ENCODE data around the gene NBPF11.
"Not testable (repeated sequence)": the region's sequence is repeated elsewhere in the genome, so short reads cannot be mapped to it uniquely, and the experiment has no call there.

The NBPF11 gene, protein sequence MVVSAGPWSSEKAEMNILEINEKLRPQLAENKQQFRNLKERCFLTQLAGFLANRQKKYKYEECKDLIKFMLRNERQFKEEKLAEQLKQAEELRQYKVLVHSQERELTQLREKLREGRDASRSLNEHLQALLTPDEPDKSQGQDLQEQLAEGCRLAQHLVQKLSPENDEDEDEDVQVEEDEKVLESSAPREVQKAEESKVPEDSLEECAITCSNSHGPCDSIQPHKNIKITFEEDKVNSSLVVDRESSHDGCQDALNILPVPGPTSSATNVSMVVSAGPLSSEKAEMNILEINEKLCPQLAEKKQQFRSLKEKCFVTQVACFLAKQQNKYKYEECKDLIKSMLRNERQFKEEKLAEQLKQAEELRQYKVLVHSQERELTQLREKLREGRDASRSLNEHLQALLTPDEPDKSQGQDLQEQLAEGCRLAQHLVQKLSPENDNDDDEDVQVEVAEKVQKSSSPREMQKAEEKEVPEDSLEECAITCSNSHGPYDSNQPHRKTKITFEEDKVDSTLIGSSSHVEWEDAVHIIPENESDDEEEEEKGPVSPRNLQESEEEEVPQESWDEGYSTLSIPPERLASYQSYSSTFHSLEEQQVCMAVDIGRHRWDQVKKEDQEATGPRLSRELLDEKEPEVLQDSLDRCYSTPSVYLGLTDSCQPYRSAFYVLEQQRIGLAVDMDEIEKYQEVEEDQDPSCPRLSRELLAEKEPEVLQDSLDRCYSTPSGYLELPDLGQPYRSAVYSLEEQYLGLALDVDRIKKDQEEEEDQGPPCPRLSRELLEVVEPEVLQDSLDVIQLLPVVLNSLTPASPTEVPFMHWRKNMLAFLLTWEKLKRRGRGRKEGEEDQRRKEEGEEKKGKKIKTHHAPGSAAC

DNA sequence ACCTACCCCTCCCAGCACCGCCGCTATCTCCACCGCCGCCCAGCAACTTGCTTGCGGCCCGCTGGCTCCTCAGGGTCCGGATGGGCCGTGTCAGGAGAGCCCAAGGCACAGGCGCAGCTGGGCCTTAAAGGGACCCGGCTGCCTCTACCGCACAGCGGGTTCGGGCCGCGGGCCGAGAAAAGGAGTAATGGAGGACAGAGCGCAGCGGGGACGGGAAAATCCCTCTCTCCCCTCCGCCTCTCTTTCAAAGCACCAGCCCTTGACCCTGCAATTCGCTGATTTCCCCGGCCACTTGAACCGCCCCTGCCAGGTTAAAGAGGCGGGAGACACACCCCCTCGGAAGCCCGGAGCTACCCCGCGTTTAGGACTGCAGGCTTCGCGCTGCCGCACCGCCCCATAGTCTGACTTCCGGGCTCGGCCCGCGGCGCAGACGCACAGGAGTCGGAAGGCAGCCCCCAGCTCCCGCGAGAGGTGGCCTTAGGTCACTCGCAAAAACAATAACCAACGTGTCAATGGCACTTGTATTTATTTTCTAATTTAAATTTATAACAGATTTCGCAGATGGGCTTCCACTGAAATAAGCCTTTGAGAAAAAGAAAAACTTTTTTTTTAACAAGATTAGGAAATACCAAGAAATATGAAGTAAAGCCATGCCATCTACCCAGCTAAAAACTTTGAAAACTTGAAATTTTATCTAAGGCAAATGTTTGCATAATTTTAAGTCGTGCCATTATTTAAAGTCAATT is at the start of gene NBPF11:
Gene NBPF11 (minus strand): TSS at position 371 of the 746 bp plus-strand sequence. CDS start 25,278 bp downstream, outside the sequence.
- peak; percentile 75 for DNase-seq

DNA sequence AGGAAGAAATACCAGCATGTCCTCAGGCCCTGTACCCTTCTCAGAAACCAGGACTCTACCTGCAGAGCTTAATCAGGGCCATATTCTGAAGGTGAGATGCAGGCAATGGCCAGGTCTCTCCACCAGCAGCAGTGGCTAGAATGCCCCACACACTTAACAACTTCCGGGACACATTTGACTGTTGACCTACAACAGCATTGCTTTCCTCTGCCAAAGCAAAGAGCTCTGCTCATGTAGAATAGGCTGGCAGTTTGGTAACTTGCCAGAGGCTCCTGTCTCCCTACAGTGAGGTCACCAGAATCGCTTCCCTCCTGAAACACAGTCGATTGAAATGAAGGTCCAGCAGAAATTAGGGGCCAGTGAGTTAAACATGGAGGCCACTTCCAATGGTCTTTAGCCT is 45.3 kb upstream of the NBPF11 start:
- DNase-seq = not testable (repeated sequence)

DNA sequence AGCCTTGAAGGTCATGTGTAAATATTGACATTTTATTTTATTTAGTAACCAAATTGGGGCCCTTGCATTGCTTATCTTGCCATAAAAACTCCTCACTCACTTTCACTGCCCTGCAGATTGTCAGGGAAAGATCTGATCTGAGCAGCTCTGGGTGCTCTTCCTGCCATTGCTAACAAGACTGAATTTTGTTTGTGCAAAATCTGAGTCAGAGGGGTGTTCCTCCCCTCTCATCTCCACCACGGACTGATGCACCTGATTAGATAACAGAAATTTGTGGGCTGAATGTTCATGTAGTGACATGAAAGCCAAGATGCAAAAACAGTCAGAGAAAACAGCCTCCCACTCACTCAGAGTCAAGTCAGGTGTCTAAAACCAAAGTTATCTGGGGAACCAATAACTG is 44.9 kb upstream of the NBPF11 start:
- not testable (repeated sequence) for DNase-seq

DNA sequence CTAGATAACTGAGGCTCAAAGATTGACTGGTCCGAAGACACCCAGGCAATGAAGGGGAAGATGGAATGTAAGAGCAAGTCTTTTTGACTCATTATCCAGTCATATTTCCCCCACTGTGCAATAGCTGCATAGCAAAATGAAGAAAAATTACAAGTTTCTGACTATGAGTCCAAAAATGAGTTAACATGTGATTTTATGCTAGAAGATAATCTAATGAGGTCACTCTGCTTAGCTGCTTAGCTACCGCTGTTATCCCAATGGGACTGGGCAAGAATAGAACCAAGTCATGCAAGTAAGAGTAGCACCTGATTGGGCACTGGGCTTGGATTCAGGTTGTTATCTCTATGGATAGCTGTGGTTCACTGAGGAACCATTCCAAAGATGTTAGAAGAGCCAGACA is 43.0 kb upstream of the NBPF11 start:
- not testable (repeated sequence) for DNase-seq

DNA sequence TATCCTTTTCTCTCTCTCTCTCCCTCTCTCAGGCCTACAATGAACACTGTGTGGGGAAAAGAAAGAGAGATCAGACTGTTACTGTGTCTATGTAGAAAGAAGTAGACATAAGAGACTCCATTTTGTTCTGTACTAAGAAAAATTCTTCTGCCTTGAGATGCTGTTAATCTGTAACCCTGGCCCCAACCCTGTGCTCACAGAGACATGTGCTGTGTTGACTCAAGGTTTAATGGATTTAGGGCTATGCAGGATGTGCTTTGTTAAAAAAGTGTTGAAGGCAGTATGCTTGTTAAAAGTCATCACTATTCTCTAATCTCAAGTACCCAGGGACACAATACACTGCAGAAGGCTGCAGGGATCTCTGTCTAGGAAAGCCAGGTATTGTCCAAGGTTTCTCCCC is 36.7 kb upstream of the NBPF11 start:
- not testable (repeated sequence) for DNase-seq

DNA sequence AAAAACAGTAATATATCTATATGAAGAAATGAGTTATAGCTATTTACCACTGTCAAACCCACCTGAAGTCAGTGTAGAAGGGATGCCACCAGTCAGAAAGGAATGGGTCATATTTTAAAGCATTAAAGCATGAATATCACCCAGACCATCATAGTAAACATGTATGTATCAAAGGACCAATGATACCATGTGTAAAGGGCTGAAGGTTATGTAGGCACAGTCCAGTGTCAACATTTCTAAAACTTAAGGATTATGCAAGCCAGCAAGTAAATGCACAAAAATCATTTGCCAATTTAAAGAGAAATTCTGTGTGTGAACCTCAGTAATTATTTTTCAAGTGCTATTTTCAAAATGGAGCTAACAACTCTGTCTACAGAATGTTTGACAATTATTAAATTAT is 26.6 kb upstream of the NBPF11 start:
- DNase-seq = not testable (repeated sequence)

DNA sequence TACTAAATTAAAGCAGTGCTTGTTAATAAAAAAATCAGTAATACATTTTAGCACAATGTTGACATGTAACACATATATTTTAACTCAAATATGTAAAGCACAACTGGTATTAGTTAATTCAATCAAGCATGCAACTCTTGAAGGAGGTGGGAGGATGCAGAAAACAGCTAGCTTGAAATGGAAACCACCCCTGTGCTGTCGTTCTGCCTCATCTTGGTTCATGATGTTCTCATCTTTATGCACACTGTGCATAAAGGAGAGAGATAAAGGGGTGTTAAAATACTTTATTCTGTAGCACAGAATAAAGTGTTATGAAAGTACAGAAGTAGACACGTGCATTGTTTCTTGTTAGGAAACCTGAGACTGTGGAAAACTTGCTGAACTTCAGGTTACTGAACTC is 23.3 kb upstream of the NBPF11 start:
- DNase-seq = not testable (repeated sequence)

DNA sequence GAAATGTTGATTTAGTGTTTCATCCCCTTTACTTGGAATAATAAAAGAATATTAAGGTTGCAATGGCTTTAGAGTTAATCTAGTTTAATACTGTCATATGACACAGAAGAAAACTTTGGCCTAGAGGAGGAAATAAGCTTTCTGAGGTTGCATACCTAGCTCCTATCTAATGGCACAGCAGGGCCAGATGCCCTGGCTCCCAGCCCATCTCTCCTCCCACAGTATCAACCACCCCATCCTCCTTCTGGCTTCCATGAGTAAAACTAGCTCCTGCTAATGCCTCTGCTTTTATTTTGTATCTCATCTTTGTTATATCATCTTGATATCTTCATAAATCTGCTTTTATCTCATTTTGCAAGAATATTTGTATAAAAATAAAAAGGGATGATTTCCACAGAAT is 19.9 kb upstream of the NBPF11 start:
- DNase-seq = not testable (repeated sequence)

DNA sequence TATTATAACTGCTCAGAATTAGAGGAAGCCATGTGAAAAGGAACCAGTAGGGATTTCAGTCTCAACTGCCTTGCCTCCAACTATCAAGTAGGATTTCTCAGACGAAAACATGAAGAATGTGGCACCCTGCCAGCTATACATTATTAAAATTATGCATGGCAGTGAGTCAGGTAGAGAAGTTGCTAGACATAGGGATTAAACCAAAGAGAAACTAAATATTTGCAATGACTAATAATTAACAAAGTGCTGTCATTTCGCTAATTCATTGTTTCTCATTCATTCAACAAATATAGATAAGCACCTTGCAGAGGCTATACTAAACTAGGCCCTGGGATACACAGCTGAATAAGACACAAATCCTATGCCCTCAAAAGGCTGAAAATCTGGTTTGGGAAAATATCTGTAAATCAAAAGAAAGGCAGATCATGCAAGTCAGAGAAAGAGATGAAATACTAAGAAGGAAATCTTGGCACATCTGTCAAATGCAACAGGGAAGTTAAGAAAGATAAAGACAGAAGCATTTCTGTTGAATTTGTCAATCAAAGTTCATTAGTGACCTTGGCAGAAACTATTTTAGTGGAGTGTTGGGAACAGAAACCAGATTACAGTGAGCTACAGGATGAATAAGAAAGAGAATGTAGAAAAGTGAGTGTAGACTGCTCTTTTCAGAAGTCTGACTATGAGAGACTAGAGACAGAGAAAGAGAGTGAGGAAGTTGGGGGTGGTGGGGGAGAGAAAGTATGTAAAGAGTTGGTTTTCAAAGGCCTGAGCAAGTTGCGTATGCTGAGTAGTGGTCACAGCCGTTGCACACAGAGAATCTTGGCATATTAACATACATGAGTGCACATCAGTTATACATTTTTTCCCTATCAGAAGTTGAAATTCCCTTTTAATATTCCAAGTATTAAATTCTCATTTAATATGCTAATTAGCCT is 14.7 kb upstream of the NBPF11 start:
- no peak for DNase-seq

DNA sequence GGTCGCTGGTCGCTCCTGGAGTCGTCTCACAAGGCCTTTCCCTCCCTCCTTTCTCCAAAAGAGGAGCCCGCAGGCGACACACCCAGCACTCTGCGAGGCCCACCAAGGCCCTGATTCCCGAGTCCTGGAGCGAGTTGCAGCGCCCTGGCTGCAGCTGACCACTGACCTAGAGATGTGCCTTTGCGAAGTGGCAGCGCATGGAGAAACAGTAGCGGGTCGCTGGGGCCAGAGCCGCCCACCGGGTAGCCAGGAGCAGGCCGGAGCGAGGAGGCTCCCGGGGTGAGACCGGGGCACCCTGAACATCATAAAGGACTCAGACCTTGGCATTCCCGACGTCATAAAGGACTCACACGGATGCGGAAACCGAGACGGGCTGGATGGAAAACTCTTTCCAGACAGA is 10.3 kb upstream of the NBPF11 start:
- no peak for DNase-seq

DNA sequence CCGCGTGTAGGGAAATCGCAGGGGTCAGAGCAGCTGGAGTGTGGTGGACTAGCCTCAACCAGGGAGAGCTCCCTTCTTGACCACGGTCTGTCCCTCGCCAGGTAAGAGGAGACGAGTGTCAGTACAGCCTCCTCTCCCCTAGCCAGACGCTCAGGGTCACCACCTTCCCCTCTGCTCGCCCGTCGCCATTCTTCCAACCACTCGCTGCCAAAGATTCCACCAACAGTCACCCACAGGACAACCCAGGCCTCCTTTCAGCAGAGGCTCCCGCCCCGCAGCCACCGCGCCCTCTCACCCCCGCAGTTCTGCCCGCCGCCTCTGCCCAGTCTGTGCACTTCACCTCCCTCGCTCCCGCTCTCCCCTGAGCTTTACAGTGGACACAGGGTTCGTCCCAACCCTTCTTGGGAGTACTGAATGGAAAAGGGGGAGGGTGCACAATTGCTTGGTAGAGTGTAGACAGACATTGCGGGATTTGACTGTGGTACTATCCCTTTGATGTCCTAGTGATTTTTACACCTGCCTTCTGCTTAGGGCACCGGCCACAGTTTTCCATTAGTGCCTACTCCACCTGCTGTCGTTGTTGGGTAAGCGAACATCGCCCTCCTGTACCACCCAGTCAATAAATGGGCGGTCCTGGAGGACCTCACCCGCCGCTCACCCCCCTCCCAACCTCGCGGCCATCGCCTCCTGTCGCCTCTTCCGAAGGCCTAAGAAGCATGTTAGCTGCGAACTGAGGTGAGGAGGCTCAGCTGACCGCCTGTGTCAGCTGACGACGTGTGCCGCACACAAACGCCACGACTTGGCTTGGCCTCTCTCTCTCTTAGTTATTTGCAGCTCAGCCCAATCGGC is 9.2 kb upstream of the NBPF11 start:
- no peak for DNase-seq

DNA sequence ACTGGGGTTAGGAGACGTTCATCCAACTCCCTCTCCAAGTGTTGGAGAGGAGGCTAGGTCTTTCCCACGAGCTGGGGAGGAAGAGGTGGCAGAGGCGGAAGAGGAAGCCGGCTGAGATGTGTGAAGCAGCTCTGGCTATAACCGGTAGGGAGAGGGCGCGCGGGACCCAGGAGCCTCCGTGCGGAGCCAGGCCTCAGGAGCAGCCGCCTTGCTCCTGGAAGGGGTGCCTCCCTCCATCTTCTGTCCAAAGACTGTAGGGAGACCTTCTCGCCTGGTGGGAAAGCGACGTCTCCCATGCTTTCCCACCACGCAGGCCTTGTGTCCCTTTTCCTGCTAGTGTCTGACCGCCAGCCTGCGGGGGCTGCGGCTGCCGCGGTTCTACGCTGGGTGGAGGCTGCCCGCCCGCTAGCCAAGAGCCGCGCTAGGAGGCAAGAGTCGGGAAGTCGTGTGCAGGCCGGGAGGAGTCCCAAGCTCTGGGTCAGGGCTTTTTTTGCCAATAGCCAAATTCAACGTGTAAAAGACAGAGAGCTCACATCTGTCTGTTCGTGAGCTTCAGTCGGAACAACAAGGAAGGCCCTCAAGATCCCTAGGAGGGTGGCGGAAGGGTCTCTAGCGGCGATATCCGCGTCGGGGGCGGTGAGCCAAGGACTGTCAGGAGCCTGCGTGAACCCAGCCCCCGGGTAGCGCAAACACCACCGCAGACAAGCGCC is 8.4 kb upstream of the NBPF11 start:
- no peak for DNase-seq

DNA sequence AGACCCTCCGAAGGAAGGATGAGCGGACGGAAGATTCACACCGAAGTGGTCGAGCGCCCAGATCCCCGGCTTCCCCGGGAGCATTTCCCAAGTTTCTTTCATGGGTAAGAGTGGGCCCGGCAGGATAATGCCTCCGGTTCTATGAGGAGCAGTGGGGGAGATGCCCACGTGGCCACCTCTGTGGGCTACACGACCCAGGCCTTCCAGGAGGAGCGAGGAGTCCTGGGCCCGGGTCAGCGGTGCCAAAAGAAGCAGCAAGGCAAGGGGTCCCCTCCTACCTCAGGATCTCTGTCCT is 7.9 kb upstream of the NBPF11 start:
- no peak for DNase-seq

DNA sequence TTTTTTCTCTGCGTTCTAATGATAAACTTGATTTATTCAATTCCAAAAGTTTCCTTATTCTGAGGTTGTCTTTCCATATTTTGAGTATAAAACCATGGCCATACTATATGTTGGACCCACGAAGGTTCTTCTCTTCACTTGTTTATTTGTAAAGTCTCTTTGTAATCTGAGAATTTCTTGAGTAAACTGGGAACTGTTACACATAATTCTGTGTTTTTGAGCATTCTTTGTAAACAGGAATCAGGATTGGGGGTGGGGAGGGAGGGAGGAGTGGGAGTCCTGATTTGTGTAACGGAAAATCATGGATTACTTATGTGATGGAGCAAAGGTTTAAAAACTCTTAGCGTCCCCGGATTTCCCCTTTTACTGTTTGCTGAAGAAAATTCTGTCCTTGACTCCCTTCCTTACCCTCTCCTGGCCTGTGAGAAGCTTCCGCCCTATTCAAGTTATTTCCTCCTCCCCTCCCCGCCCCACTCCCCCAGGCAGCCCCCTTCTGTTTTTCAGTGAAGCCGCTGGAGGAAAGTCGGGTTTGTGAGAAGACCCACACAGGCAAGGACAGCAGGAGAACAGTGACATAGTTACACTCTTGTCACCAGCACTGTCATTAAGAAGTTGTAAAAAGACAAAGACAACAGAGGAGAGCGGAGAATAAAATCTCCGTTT is 6.4 kb upstream of the NBPF11 start:
- no peak for DNase-seq

DNA sequence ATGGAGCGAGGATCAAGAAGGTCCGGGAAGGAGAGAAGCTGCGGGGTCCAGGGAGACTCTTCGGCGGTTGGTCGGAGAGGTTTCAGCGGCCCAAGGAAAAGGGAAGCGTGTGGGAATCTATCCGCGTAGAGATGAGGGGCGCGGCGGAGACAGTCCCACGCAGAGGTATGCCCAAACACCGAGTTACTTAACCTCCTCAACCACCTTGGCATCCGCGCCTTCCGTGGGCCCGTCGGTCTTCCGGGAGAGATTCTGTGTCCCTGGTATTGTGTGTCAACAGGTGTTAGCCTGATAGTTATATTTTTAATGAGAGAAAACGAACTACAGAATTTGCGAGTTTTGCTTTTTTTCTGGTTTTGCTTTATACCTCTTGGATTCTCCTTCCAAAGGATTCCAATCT is 5.7 kb upstream of the NBPF11 start:
- DNase-seq = not testable (repeated sequence)

DNA sequence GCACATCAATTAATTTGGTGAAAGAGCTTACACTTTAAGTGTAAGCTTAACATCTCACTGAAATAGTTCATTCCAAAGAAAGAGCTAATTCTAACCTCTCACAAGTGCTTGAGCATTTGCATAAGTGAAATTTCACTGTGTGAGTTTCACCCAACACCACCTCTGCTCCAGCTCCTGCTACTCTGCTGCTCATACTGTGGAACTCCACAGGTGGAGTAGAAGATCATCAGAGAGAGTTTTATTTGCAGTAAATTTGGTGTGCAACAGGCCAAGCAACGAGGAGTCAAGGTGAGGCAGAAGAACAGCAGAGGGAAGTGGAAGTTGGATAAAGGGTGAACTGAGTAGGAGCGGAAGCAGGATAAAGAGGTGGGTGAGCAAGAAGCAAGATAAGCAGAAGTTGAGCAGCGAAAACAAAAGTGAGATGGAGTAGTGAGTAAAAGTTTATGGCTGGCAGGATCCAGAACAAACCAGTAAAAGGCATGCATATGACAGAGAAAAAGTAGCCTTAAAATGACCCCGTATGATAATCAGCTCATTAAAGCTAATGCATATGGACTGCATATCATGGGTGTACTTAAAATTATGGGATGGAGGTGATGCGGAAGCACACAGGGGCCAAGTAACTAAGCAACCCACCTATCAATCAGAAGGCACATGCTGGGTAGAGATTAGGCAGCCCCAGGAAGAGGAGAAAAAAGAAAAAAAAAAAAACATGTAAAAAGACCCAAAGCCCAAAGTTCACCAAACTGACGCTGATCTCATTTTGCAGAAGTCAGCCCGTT is 3.6 kb upstream of the NBPF11 start:
- not testable (repeated sequence) for DNase-seq

DNA sequence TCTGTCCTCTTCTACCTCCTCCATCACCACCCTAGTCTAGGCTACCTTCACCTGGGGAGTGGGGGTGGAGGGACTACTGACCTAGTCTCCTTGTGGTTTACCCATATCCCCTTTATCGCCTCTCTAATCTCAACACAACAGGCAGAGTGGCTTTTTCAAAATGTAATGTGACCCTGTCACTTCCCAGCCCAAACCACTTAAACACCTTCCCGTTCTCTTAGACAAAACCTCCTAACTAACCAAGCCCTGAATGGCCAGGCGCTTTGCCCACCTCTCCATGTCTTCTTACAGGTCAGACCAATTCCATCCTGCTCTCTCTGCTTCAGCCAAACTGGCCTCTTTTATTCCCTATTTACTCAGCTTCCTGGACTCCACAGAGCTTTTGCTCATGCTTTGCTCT is 714 bp upstream of the NBPF11 start:
- not testable (repeated sequence) for DNase-seq

DNA sequence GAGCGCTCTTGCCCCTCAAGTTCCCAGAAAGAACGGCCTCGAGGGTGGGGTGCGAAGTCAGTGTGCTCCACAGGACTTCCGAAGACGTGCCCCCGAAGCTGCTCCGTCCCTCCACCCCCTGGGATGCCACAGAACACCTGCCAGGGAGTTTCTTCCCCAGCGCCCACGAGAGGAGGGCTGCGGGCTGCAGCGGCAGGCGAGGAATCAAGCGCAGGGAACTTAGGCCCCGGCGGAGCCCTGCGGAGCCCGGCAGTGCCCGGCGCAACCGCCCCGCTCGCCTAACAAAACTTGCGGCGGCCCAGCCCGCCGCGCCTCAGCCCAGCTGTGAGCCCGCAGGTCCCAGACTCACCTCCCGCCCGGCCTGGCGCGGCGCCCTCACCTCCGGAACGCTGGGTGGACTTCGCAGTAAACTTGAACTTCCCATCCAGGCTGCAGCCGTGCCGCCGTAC is 686 bp downstream of the NBPF11 start:
- DNase-seq = peak; percentile 21

DNA sequence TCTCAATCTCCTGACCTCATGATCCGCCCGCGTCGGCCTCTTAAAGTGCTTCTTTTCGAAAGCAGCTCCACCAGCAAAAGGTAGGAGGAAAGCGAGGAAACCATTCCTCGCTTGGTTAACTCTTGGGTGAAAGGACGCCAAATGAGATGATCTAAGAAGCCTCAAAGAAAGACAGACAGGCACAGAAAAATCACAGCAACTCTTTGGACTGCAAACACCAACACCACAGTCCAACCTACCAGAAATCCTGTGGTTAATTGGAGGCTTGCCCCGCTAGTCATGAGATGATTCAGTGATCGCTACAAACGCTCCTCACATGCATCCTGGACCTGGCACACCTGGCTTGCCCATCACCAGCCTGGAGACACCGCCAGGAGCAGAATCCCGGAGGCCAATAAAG is 1.1 kb downstream of the NBPF11 start:
- DNase-seq = not testable (repeated sequence)

All from activated CD4-positive, alpha-beta T cell treated with anti-CD3 and anti-CD28 coated beads, Interleukin-2, amount 50 U/mL, for 1 hour (primary cell).